Spinal cord (tissue), 4 donors: Measurements from ENCODE around the gene ALAS1. TPM values are rescaled to one million over a fixed set of nuclear protein-coding genes. Genes with fewer than 3 reads are reported as not detected.

Experiments
- polyA plus RNA-seq, 2 donors: library from polyadenylated mRNA; unstranded; fragments of 120-200 nt; gene quantifications; one replicate each; pipeline ENCODE4 v1.2.1, GENCODE V29; 2013; ENCODE audit not compliant: insufficient read length in 2 of 2
- total RNA-seq, 2 donors: library from RNA; depleted of rRNA in 1 of 2; stranded (reverse); fragments of 120-200 nt in 1 of 2; fragments of >200 nt in 1 of 2; gene quantifications; one replicate each; pipeline versions ENCODE4 v1.2.3 to v1.2.4, GENCODE V29; 2013 to 2014

Gene ALAS1
- total and polyA plus RNA-seq, 4 donors, result 39.6 to 57.5 (median 52.7) TPM

Other genes with a start within 250 kb of the ALAS1 start
- 1 to 10 TPM; 1.2 to 4.6 TPM for gene GPR62, start 242.8 kb upstream of the ALAS1 start, total RNA-seq
- 1 to 10 TPM; 2.5 to 2.9 TPM for gene GPR62, start 242.8 kb upstream of the ALAS1 start, polyA plus RNA-seq
- gene PCBP4, start 230.7 kb upstream of the ALAS1 start, total RNA-seq, result 10 to 100 TPM; 53.5 to 98.8 TPM
- 100 to 1,000 TPM; 218 to 271 TPM for gene PCBP4, start 230.7 kb upstream of the ALAS1 start, polyA plus RNA-seq
- gene ABHD14B, start 224.1 kb upstream of the ALAS1 start, total RNA-seq, result 10 to 100 TPM in 1 of 2 donors, 1 to 10 TPM in 1; 5.9 to 24.0 TPM
- 10 to 100 TPM; 13.5 to 21.3 TPM for gene ABHD14B, start 224.1 kb upstream of the ALAS1 start, polyA plus RNA-seq
- 10 to 100 TPM; 20.5 to 55.1 TPM for gene ABHD14A, start 223.1 kb upstream of the ALAS1 start, total RNA-seq
- gene ABHD14A, start 223.1 kb upstream of the ALAS1 start, polyA plus RNA-seq, result 10 to 100 TPM; 61.1 to 66.6 TPM
- 10 to 100 TPM in 1 of 2 donors, 1 to 10 TPM in 1; 3.8 to 29.8 TPM for gene ACY1, start 214.6 kb upstream of the ALAS1 start, total RNA-seq
- 10 to 100 TPM; 22.2 to 26.6 TPM for gene ACY1, start 214.6 kb upstream of the ALAS1 start, polyA plus RNA-seq
- 1,000 to 10,000 TPM in 1 of 2 donors, 100 to 1,000 TPM in 1; 425 to 1,251 TPM for gene RPL29, start 202.3 kb upstream of the ALAS1 start, total RNA-seq
- gene RPL29, start 202.3 kb upstream of the ALAS1 start, polyA plus RNA-seq, result 1,000 to 10,000 TPM; 1,191 to 1,243 TPM
- gene DUSP7, start 141.6 kb upstream of the ALAS1 start, total RNA-seq, result 10 to 100 TPM in 1 of 2 donors, 1 to 10 TPM in 1; 9.2 to 13.8 TPM
- gene DUSP7, start 141.6 kb upstream of the ALAS1 start, polyA plus RNA-seq, result 10 to 100 TPM; 28.4 to 29.6 TPM
- 1 to 10 TPM; 3.9 to 5.0 TPM for gene POC1A, start 43.7 kb upstream of the ALAS1 start, total RNA-seq
- gene POC1A, start 43.7 kb upstream of the ALAS1 start, polyA plus RNA-seq, result 1 to 10 TPM; 7.5 to 8.5 TPM
- under 1 TPM in 1 of 2 donors, not detected in 1; 0.11 TPM for gene TLR9, start 27.5 kb downstream of the ALAS1 start, total RNA-seq
- under 1 TPM in 1 of 2 donors, not detected in 1; 0.41 TPM for gene TLR9, start 27.5 kb downstream of the ALAS1 start, polyA plus RNA-seq
- 10 to 100 TPM; 20.8 to 26.4 TPM for gene TWF2, start 41.0 kb downstream of the ALAS1 start, total RNA-seq
- gene TWF2, start 41.0 kb downstream of the ALAS1 start, polyA plus RNA-seq, result 10 to 100 TPM; 35.4 to 36.3 TPM
- gene PPM1M, start 47.6 kb downstream of the ALAS1 start, total RNA-seq, result 10 to 100 TPM in 1 of 2 donors, 1 to 10 TPM in 1; 7.9 to 21.0 TPM
- 10 to 100 TPM; 18.2 to 21.7 TPM for gene PPM1M, start 47.6 kb downstream of the ALAS1 start, polyA plus RNA-seq
- gene WDR82, start 80.5 kb downstream of the ALAS1 start, total RNA-seq, result 100 to 1,000 TPM in 1 of 2 donors, 10 to 100 TPM in 1; 77.1 to 123 TPM
- 100 to 1,000 TPM; 144 to 159 TPM for gene WDR82, start 80.5 kb downstream of the ALAS1 start, polyA plus RNA-seq
- gene GLYCTK, start 89.7 kb downstream of the ALAS1 start, total RNA-seq, result 1 to 10 TPM; 3.6 to 6.5 TPM
- 10 to 100 TPM; 11.6 to 20.1 TPM for gene GLYCTK, start 89.7 kb downstream of the ALAS1 start, polyA plus RNA-seq
- gene DNAH1, start 118.2 kb downstream of the ALAS1 start, total RNA-seq, result 1 to 10 TPM; 4.2 to 9.8 TPM
- 10 to 100 TPM in 1 of 2 donors, 1 to 10 TPM in 1; 10.0 to 12.9 TPM for gene DNAH1, start 118.2 kb downstream of the ALAS1 start, polyA plus RNA-seq
- gene BAP1, start 211.8 kb downstream of the ALAS1 start, total RNA-seq, result 10 to 100 TPM; 63.3 to 67.7 TPM
- 100 to 1,000 TPM in 1 of 2 donors, 10 to 100 TPM in 1; 97.7 to 101 TPM for gene BAP1, start 211.8 kb downstream of the ALAS1 start, polyA plus RNA-seq
- 1 to 10 TPM; 7.5 to 9.1 TPM for gene PHF7, start 212.5 kb downstream of the ALAS1 start, total RNA-seq
- gene PHF7, start 212.5 kb downstream of the ALAS1 start, polyA plus RNA-seq, result 1 to 10 TPM; 7.5 to 9.8 TPM
- gene SEMA3G, start 246.9 kb downstream of the ALAS1 start, total RNA-seq, result 10 to 100 TPM in 1 of 2 donors, 1 to 10 TPM in 1; 6.3 to 26.6 TPM
- gene SEMA3G, start 246.9 kb downstream of the ALAS1 start, polyA plus RNA-seq, result 10 to 100 TPM; 18.0 to 19.8 TPM